Anterior cingulate cortex (tissue), 58 donors: ENCODE results near the gene STOM.
"Not testable (repeated sequence)": the region's sequence is repeated elsewhere in the genome, so short reads cannot be mapped to it uniquely, and the experiment has no call there.

Experiments
- DNase-seq, 58 donors: peaks; one replicate each; lab custom pipeline; 2025; lab: John Stamatoyannopoulos, UW

STOM gene

GRCh38 chr9:121369595-121370265, at the start of gene STOM:
Gene STOM (minus strand): TSS chr9:121370250. CDS start chr9:121370187, 63 bp downstream.
- peak in 20 of 58 donors; percentile 40 to 91 (median 67) for DNase-seq

GRCh38 chr9:121411993-121412392, 41.9 kb upstream of the STOM start:
- DNase-seq, result no peak

GRCh38 chr9:121405899-121406298, 35.8 kb upstream of the STOM start:
- DNase-seq, result no peak

GRCh38 chr9:121404906-121405305, 34.9 kb upstream of the STOM start:
- no peak for DNase-seq

GRCh38 chr9:121399883-121400607, 30.0 kb upstream of the STOM start:
- peak in 2 of 58 donors; percentile 2 to 28 for DNase-seq

- no peak for DNase-seq
These were observed 29.3 kb upstream of the STOM start for GRCh38 chr9:121399126-121399882.

GRCh38 chr9:121398374-121398773, 28.3 kb upstream of the STOM start:
- DNase-seq, result no peak

- DNase-seq, result not testable (repeated sequence)
These were observed 27.2 kb upstream of the STOM start for GRCh38 chr9:121397277-121397676.

GRCh38 chr9:121395558-121395957, 25.5 kb upstream of the STOM start:
- no peak for DNase-seq

- no peak for DNase-seq
These were observed 24.2 kb upstream of the STOM start for GRCh38 chr9:121394292-121394691.

- DNase-seq, result no peak
These were observed 23.3 kb upstream of the STOM start for GRCh38 chr9:121393318-121393717.

GRCh38 chr9:121390372-121390771, 20.3 kb upstream of the STOM start:
- DNase-seq, result no peak

GRCh38 chr9:121388140-121388905, 18.3 kb upstream of the STOM start:
- no peak for DNase-seq

- no peak for DNase-seq
These were observed 16.6 kb upstream of the STOM start for GRCh38 chr9:121386442-121387175.

- DNase-seq, result no peak
These were observed 13.7 kb upstream of the STOM start for GRCh38 chr9:121383715-121384114.

- no peak for DNase-seq
These were observed 10.8 kb upstream of the STOM start for GRCh38 chr9:121380846-121381245.

- no peak for DNase-seq
These were observed 6.3 kb upstream of the STOM start for GRCh38 chr9:121376214-121376830.

GRCh38 chr9:121373011-121373729, 3.1 kb upstream of the STOM start:
- DNase-seq, result no peak
